ENCODE data around the gene SHE. TPM values are rescaled to one million over a fixed set of nuclear protein-coding genes. Genes with fewer than 3 reads are reported as not detected.

SHE gene
- total RNA-seq, 2 experiments from 2014 or later = not detected

DNA sequence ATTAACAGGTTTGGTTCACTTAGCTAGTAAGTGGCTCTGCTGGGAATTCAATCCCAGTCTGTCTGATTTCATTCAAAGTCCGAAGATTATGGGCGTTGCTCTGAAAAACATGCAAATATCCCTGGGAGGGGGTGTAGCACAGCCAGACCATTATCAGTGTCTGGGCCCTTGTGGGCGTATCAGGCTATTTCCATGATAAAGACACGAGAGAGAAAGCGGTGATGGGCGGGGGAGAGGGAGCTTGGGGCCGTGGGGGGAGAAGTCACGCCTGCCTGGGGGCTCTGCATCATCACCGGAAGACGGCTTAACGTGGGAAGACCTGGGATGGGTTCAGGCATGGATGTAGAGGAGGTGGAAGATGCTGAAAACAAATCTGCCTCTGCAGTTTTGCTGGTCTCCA lies 71.3 kb downstream of the SHE start:
- ChIA-PET CTCF (no interaction called here), POLR2A (interaction anchor here (0.8 to 3.9 kb wide), 3 partner anchors 11 to 35 kb away, joined by 3 to 15 read pairs (median 4); no protein-coding TSS in a partner anchor)
- Mint-ChIP-seq H3K4me3 (no peak overlapping the region), H3K27ac (peak overlapping the region; percentile 88), H3K4me1 (ENCODE audit: low read depth) (peaks cover 61% of the 10 kb centered on the region), H3K9me3 (no peaks in the 10 kb centered on the region), H3K27me3 (no peaks in the 10 kb centered on the region), H3K36me3 (ENCODE audit: low read depth) (peaks cover 87% of the 10 kb centered on the region)
- Histone ChIP-seq H3K27me3 (ENCODE audit: control insufficient read depth in 1 of 2, insufficient read depth in 2 of 2, low read length in 2 of 2) (no peaks in the 10 kb centered on the region), H3K36me3 (ENCODE audit: insufficient read depth, low read length) (peaks cover 72% of the 10 kb centered on the region), H3K4me3 (ENCODE audit: low read length) (no peak overlapping the region), H3K27ac (ENCODE audit: low read depth in 1 of 2, low read length in 2 of 2) (peak overlapping the region in 1 of 2 donors; percentile 21), H3K9me3 (ENCODE audit: control insufficient read depth in 1 of 2, insufficient read depth in 1 of 2, low read length in 2 of 2) (no peaks in the 10 kb centered on the region), H3K4me1 (ENCODE audit: insufficient read depth, low read length) (peaks cover 70% of the 10 kb centered on the region)
- TF ChIP-seq, protein P1, sequence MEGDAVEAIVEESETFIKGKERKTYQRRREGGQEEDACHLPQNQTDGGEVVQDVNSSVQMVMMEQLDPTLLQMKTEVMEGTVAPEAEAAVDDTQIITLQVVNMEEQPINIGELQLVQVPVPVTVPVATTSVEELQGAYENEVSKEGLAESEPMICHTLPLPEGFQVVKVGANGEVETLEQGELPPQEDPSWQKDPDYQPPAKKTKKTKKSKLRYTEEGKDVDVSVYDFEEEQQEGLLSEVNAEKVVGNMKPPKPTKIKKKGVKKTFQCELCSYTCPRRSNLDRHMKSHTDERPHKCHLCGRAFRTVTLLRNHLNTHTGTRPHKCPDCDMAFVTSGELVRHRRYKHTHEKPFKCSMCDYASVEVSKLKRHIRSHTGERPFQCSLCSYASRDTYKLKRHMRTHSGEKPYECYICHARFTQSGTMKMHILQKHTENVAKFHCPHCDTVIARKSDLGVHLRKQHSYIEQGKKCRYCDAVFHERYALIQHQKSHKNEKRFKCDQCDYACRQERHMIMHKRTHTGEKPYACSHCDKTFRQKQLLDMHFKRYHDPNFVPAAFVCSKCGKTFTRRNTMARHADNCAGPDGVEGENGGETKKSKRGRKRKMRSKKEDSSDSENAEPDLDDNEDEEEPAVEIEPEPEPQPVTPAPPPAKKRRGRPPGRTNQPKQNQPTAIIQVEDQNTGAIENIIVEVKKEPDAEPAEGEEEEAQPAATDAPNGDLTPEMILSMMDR (IDR thresholded peaks at IDR 0.05) = no peak
- DNase-seq (no peak), ATAC-seq (ENCODE audit: poor library complexity) (no peak)
- intact Hi-C loops (cut with DNase I, micrococcal nuclease) = no loop called here

DNA sequence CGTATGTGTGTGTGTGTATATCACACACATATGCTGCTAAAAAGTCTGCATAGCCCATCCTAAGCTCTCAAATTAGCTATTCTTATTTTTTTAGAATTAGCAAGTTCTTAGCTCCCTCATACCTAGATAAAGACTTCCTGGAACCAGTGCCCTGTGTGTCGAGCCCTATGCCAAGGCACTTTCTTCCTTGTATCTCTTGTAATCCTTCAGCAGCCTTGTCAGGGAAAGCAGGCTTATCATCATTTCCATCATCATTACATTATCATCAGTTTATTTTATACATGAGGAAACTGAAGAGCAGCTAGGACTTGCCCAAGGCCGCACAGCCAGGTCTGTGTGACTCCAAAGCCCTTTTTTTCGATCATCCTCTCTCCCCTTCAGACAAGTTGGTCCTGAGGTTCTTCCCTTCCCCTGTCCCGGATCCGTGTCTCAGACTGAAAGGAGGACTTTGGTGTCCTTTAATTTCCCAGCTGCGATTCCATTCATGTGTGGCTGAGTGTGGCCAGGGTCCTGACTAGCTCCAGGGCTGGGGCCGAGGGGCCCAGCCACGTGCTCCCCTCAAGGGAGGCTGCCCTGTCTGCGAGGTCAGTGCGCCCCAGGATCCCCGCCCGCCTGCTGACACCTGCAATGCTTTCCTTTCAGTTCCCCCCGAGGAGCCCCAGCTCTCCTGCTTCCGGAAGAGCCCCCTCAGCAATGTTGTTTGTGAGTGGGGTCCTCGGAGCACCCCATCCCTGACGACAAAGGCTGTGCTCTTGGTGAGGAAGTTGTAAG lies 72.2 kb downstream of the SHE start:
- H3K36me3 Mint-ChIP-seq (ENCODE audit: low read depth) = peaks cover 80% of the 10 kb centered on the region
- ChIA-PET CTCF (no interaction called here), POLR2A (interaction anchor here (0.8 to 3.9 kb wide), 3 partner anchors 10 to 36 kb away, joined by 3 to 15 read pairs (median 4); no protein-coding TSS in a partner anchor)
- intact Hi-C loops (cut with DNase I, micrococcal nuclease) = no loop called here
- no peak overlapping the region for H3K4me3 ChIP-seq (ENCODE audit: low read length)
- peaks cover 79% of the 10 kb centered on the region for H3K4me1 ChIP-seq (ENCODE audit: insufficient read depth, low read length)
- no peaks in the 10 kb centered on the region for H3K27me3 ChIP-seq (ENCODE audit: control insufficient read depth in 1 of 2, insufficient read depth in 2 of 2, low read length in 2 of 2)
- H3K27me3 Mint-ChIP-seq = no peaks in the 10 kb centered on the region
- TF ChIP-seq, protein P1 (IDR thresholded peaks at IDR 0.05) = no peak
- no peaks in the 10 kb centered on the region for H3K9me3 Mint-ChIP-seq
- H3K27ac Mint-ChIP-seq = peak overlapping the region; percentile 88
- no peak for DNase-seq
- peaks cover 68% of the 10 kb centered on the region for H3K36me3 ChIP-seq (ENCODE audit: insufficient read depth, low read length)
- ATAC-seq (ENCODE audit: poor library complexity) = no peak
- peak overlapping the region in 1 of 2 donors; percentile 21 for H3K27ac ChIP-seq (ENCODE audit: low read depth in 1 of 2, low read length in 2 of 2)
- no peaks in the 10 kb centered on the region for H3K9me3 ChIP-seq (ENCODE audit: control insufficient read depth in 1 of 2, insufficient read depth in 1 of 2, low read length in 2 of 2)
- peaks cover 69% of the 10 kb centered on the region for H3K4me1 Mint-ChIP-seq (ENCODE audit: low read depth)
- no peak overlapping the region for H3K4me3 Mint-ChIP-seq

Other genes with a start within 250 kb of the SHE start
- 10 to 100 TPM; 57.5 to 62.5 TPM for gene HAX1, start 229.8 kb downstream of the SHE start, total RNA-seq
- not detected for gene AQP10, start 181.3 kb downstream of the SHE start, total RNA-seq
- gene ATP8B2, start 176.9 kb downstream of the SHE start, total RNA-seq = 10 to 100 TPM; 72.7 to 80.7 TPM
- gene IL6R, start 97.1 kb downstream of the SHE start, total RNA-seq = 10 to 100 TPM; 31.7 to 35.0 TPM
- not detected for gene TDRD10, start 193 bp downstream of the SHE start, total RNA-seq
- 10 to 100 TPM; 78.7 to 82.3 TPM for gene UBE2Q1, start 56.2 kb upstream of the SHE start, total RNA-seq
- gene CHRNB2, start 65.4 kb upstream of the SHE start, total RNA-seq = not detected
- 100 to 1,000 TPM; 206 to 210 TPM for gene ADAR, start 105.8 kb upstream of the SHE start, total RNA-seq